ENCODE data around the gene NPSR1.
"Not testable (repeated sequence)": the region's sequence is repeated elsewhere in the genome, so short reads cannot be mapped to it uniquely, and the experiment has no call there.

NPSR1 gene

GRCh38 chr7:34869057-34869456, 211.0 kb downstream of the NPSR1 start:
- DNase-seq (ENCODE audit: low read depth in 3 of 3): no peak

GRCh38 chr7:34870041-34870440, 212.0 kb downstream of the NPSR1 start:
- DNase-seq (ENCODE audit: low read depth in 3 of 3): not testable (repeated sequence)

GRCh38 chr7:34874329-34874728, 216.3 kb downstream of the NPSR1 start:
- DNase-seq (ENCODE audit: low read depth in 3 of 3): not testable (repeated sequence)

- DNase-seq (ENCODE audit: low read depth in 3 of 3): no peak
Observed at GRCh38 chr7:34875481-34875880, 217.5 kb downstream of the NPSR1 start.

- not testable (repeated sequence) for DNase-seq (ENCODE audit: low read depth in 3 of 3)
Observed at GRCh38 chr7:34878944-34879735, 221.1 kb downstream of the NPSR1 start.

- no peak for DNase-seq (ENCODE audit: low read depth in 3 of 3)
Observed at GRCh38 chr7:34879871-34880270, 221.9 kb downstream of the NPSR1 start.

- not testable (repeated sequence) for DNase-seq (ENCODE audit: low read depth in 3 of 3)
Observed at GRCh38 chr7:34883855-34884254, 225.8 kb downstream of the NPSR1 start.

GRCh38 chr7:34886856-34887255, 228.8 kb downstream of the NPSR1 start:
- no peak for DNase-seq (ENCODE audit: low read depth in 3 of 3)

- no peak for DNase-seq (ENCODE audit: low read depth in 3 of 3)
Observed at GRCh38 chr7:34889951-34890350, 231.9 kb downstream of the NPSR1 start.

GRCh38 chr7:34895202-34895601, 237.2 kb downstream of the NPSR1 start:
- DNase-seq (ENCODE audit: low read depth in 3 of 3): no peak
